ENCODE data around the gene ZNF438.
"Not testable (repeated sequence)": the region's sequence is repeated elsewhere in the genome, so short reads cannot be mapped to it uniquely, and the experiment has no call there.

The ZNF438 gene

GRCh38 chr10:30804478-30805055, 227.1 kb downstream of the ZNF438 start:
- no peak for DNase-seq (ENCODE audit: low spot score)

GRCh38 chr10:30803892-30804322, 227.8 kb downstream of the ZNF438 start:
- no peak for DNase-seq (ENCODE audit: low spot score)

- no peak for DNase-seq (ENCODE audit: low spot score)
These were observed 228.6 kb downstream of the ZNF438 start for GRCh38 chr10:30803058-30803457.

- DNase-seq (ENCODE audit: low spot score) = no peak
These were observed 231.3 kb downstream of the ZNF438 start for GRCh38 chr10:30800368-30800767.

- no peak for DNase-seq (ENCODE audit: low spot score)
These were observed 232.9 kb downstream of the ZNF438 start for GRCh38 chr10:30798646-30799185.

- DNase-seq (ENCODE audit: low spot score) = not testable (repeated sequence)
These were observed 236.6 kb downstream of the ZNF438 start for GRCh38 chr10:30795024-30795423.
